HuH-7.5 (cell line): ENCODE data around the gene BCAS3.

Source experiments
- DNase-seq: peaks from one replicate; pipeline ENCODE4 v3.0.0; 2011; ENCODE audit warnings: low spot score

BCAS3 gene

GRCh38 chr17:61254904-61255303, 577.3 kb downstream of the BCAS3 start:
- no peak for DNase-seq

- no peak for DNase-seq
Observed at GRCh38 chr17:61255647-61256046, 578.0 kb downstream of the BCAS3 start.

- no peak for DNase-seq
Observed at GRCh38 chr17:61259360-61259759, 581.7 kb downstream of the BCAS3 start.

GRCh38 chr17:61260071-61260797, 582.6 kb downstream of the BCAS3 start:
- DNase-seq, result no peak

- no peak for DNase-seq
Observed at GRCh38 chr17:61261001-61261637, 583.5 kb downstream of the BCAS3 start.

GRCh38 chr17:61265397-61265796, 587.7 kb downstream of the BCAS3 start:
- no peak for DNase-seq

- no peak for DNase-seq
Observed at GRCh38 chr17:61267847-61268246, 590.2 kb downstream of the BCAS3 start.

GRCh38 chr17:61275395-61275794, 597.7 kb downstream of the BCAS3 start:
- DNase-seq, result no peak

- DNase-seq, result no peak
Observed at GRCh38 chr17:61276806-61277205, 599.2 kb downstream of the BCAS3 start.

- DNase-seq, result no peak
Observed at GRCh38 chr17:61279476-61280145, 602.0 kb downstream of the BCAS3 start.

GRCh38 chr17:61280338-61280737, 602.7 kb downstream of the BCAS3 start:
- DNase-seq, result no peak

- no peak for DNase-seq
Observed at GRCh38 chr17:61280851-61281250, 603.2 kb downstream of the BCAS3 start.

GRCh38 chr17:61282377-61282776, 604.7 kb downstream of the BCAS3 start:
- no peak for DNase-seq

GRCh38 chr17:61283043-61283442, 605.4 kb downstream of the BCAS3 start:
- no peak for DNase-seq

GRCh38 chr17:61284174-61284573, 606.5 kb downstream of the BCAS3 start:
- no peak for DNase-seq

GRCh38 chr17:61284746-61285145, 607.1 kb downstream of the BCAS3 start:
- no peak for DNase-seq

GRCh38 chr17:61285526-61286320, 608.1 kb downstream of the BCAS3 start:
- no peak for DNase-seq

GRCh38 chr17:61286449-61286848, 608.8 kb downstream of the BCAS3 start:
- DNase-seq, result no peak

- peak; percentile 62 for DNase-seq
Observed at GRCh38 chr17:61289408-61290385, 612.0 kb downstream of the BCAS3 start.

GRCh38 chr17:61291451-61292285, 614.0 kb downstream of the BCAS3 start:
- DNase-seq, result no peak
